Measurements from ENCODE around the gene EIF2AK3. TPM values are rescaled to one million over a fixed set of nuclear protein-coding genes. Genes with fewer than 3 reads are reported as not detected.

The EIF2AK3 gene
- total and polyA plus RNA-seq, 10 of the 15 experiments (the other 5 are each of a cell fraction or from before 2014, with no cell fraction given): 5.0 to 44.7 (median 22.4) TPM

GRCh38 chr2:88642278-88642677, 15.0 kb upstream of the EIF2AK3 start:
- 17% methylated on average over 3 of the region's 3 CpGs for WGBS (ENCODE audit: insufficient coverage, insufficient replicate concordance, low lambda C conversion rate, missing lambda C conversion rate)
- SMC1A ChIA-PET (ENCODE audit: uncharacterized antibody, unreplicated experiment): interaction anchor here (0.8 to 1.7 kb wide), 2 partner anchors 16 to 26 kb away, joined by 3 to 4 read pairs; no protein-coding TSS in a partner anchor
- no peak overlapping the region for H3K9ac ChIP-seq (ENCODE audit: control insufficient read depth, insufficient read depth, low read length)
- peaks cover 2% of the 10 kb centered on the region; the same call in 2 of the 3 replicates for H3K9me3 ChIP-seq (replicated peaks; ENCODE audit: control insufficient read depth, insufficient read depth, low read length)
- CTCF ChIA-PET: interaction anchor here (1.2 to 1.5 kb wide), 2 partner anchors 10 to 26 kb away, joined by 6 to 7 read pairs; no protein-coding TSS in a partner anchor
- POLR2A ChIA-PET: interaction anchor here (1.4 kb wide), 1 partner anchor 38 kb away, joined by 3 read pairs; no protein-coding TSS in a partner anchor
- peaks cover 7% of the 10 kb centered on the region; the same call in 1 of the 2 replicates for H3K4me1 ChIP-seq (ENCODE audit: control insufficient read depth, insufficient read depth, low read length)
- no peaks in the 10 kb centered on the region for H4K20me1 ChIP-seq (ENCODE audit: control insufficient read depth, insufficient read depth)
- no peak for FAIRE-seq
- TF ChIP-seq DPF2 (IDR thresholded peaks at IDR 0.05) (no peak), RCOR1 (conservative IDR thresholded peaks at IDR 0.05; ENCODE audit: low read depth, low read length) (no peak), SMAD1 (IDR thresholded peaks at IDR 0.05; ENCODE audit: low read depth, partially characterized antibody) (no peak), ZSCAN29 (IDR thresholded peaks at IDR 0.05) (no peak), SREBF2 (IDR thresholded peaks at IDR 0.05; ENCODE audit: low read length) (no peak), BHLHE40 (IDR thresholded peaks at IDR 0.05; ENCODE audit: borderline replicate concordance in 1 of 2, low read depth in 2 of 2, low read length in 1 of 2) (no peak), NBN (IDR thresholded peaks at IDR 0.05) (no peak), EED (IDR thresholded peaks at IDR 0.05; ENCODE audit: low read depth) (no peak), HDGF (IDR thresholded peaks at IDR 0.05) (no peak), PRDM15 (CRISPR knock-in tag; IDR thresholded peaks at IDR 0.05) (no peak), SREBF1 (IDR thresholded peaks at IDR 0.05; ENCODE audit: low read length) (no peak)
- H3K79me2 ChIP-seq (ENCODE audit: control insufficient read depth, insufficient read depth, low read length): no peaks in the 10 kb centered on the region
- no peaks in the 10 kb centered on the region for H3K36me3 ChIP-seq (ENCODE audit: control insufficient read depth in 2 of 2, insufficient read depth in 2 of 2, low read length in 1 of 2)
- no peak for DNase-seq (ENCODE audit: low read depth, low spot score)
- intact Hi-C loops (cut with micrococcal nuclease; ENCODE audit: unreplicated experiment) (no loop called here), in situ Hi-C loops (cut with MboI) (no loop called here)
- RAD21 ChIA-PET (ENCODE audit: unreplicated experiment): no interaction called here
- no peak overlapping the region for H2AFZ ChIP-seq (ENCODE audit: control insufficient read depth, low read depth, low read length)
- BruUV-seq (replicated peaks): no TSS peak
- H3K27me3 ChIP-seq (replicated peaks in 1 of 2; ENCODE audit: control insufficient read depth in 2 of 2, insufficient read depth in 2 of 2, low read length in 1 of 2): no peaks in the 10 kb centered on the region
- H3K27ac ChIP-seq (ENCODE audit: control insufficient read depth, insufficient read depth): no peak overlapping the region
- no peak overlapping the region for H3K4me3 ChIP-seq
- no peak for ATAC-seq
- no peak overlapping the region for H3K4me2 ChIP-seq (ENCODE audit: control insufficient read depth, insufficient read depth)
